NCI-H2171 (cell line): Measurements from ENCODE around the gene CPS1.

ENCODE experiments used
- DNase-seq: peaks from one replicate; lab custom pipeline; 2025; lab: John Stamatoyannopoulos, UW

Gene CPS1

GRCh38 chr2:210546424-210547208 lies 9.8 kb upstream of the CPS1 start:
- DNase-seq = no peak

GRCh38 chr2:210548031-210548430 lies 8.4 kb upstream of the CPS1 start:
- no peak for DNase-seq

GRCh38 chr2:210548878-210549384 lies 7.5 kb upstream of the CPS1 start:
- DNase-seq = no peak

- no peak for DNase-seq
Observed at GRCh38 chr2:210551001-210551400, 5.4 kb upstream of the CPS1 start.

GRCh38 chr2:210553373-210553772 lies 3.0 kb upstream of the CPS1 start:
- DNase-seq = no peak

GRCh38 chr2:210555555-210555954 lies 844 bp upstream of the CPS1 start:
- DNase-seq = no peak

- no peak for DNase-seq
Observed at GRCh38 chr2:210557721-210558120, 1.3 kb downstream of the CPS1 start.

GRCh38 chr2:210558708-210559107 lies 2.3 kb downstream of the CPS1 start:
- no peak for DNase-seq

- DNase-seq = no peak
Observed at GRCh38 chr2:210559182-210559581, 2.8 kb downstream of the CPS1 start.

- no peak for DNase-seq
Observed at GRCh38 chr2:210561475-210561874, 5.1 kb downstream of the CPS1 start.

GRCh38 chr2:210562091-210562490 lies 5.7 kb downstream of the CPS1 start:
- no peak for DNase-seq

GRCh38 chr2:210562502-210563080 lies 6.2 kb downstream of the CPS1 start:
- DNase-seq = no peak

GRCh38 chr2:210567279-210567678 lies 10.9 kb downstream of the CPS1 start:
- DNase-seq = no peak

GRCh38 chr2:210568108-210568507 lies 11.7 kb downstream of the CPS1 start:
- no peak for DNase-seq

GRCh38 chr2:210577263-210578071 lies 21.1 kb downstream of the CPS1 start:
- peak; percentile 17 for DNase-seq

GRCh38 chr2:210584834-210585233 lies 28.4 kb downstream of the CPS1 start:
- no peak for DNase-seq

GRCh38 chr2:210586381-210586780 lies 30.0 kb downstream of the CPS1 start:
- no peak for DNase-seq

GRCh38 chr2:210591663-210592062 lies 35.3 kb downstream of the CPS1 start:
- no peak for DNase-seq

GRCh38 chr2:210592726-210593125 lies 36.3 kb downstream of the CPS1 start:
- DNase-seq = no peak

GRCh38 chr2:210593166-210593565 lies 36.8 kb downstream of the CPS1 start:
- peak; percentile 4 for DNase-seq

GRCh38 chr2:210598219-210598618 lies 41.8 kb downstream of the CPS1 start:
- DNase-seq = no peak

- DNase-seq = no peak
Observed at GRCh38 chr2:210599476-210599875, 43.1 kb downstream of the CPS1 start.

GRCh38 chr2:210604666-210605065 lies 48.3 kb downstream of the CPS1 start:
- no peak for DNase-seq
